H1 (cell line): Measurements from ENCODE around the gene ZNF524. TPM values are rescaled to one million over a fixed set of nuclear protein-coding genes. Genes with fewer than 3 reads are reported as not detected.

Experiments
- JUN ChIP-seq: IDR thresholded peaks from 2 replicates; pipeline ENCODE4 v1.6.1; 2011; ENCODE audit warnings: low read depth, mild to moderate bottlenecking, improper control_type of control experiment, low read length
- YY1 ChIP-seq: IDR thresholded peaks from 2 replicates; pipeline ENCODE4 v1.6.1; 2011; ENCODE audit warnings: low read depth, mild to moderate bottlenecking, low read length
- polyA plus RNA-seq, 7 experiments: library from polyadenylated mRNA; depleted of rRNA in 3 of 7; stranded (reverse) in 5 of 7; unstranded in 2 of 7; fragments of >200 nt in 5 of 7; fragments of 200-250 nt in 2 of 7; gene quantifications; 1 replicate in 5 of 7; 2 replicates in 1 of 7; 4 replicates in 1 of 7; pipeline versions ENCODE4 v1.2.1 to v1.2.3, GENCODE V29; 2011 to 2013; ENCODE audit warnings: missing spikeins in 2 of 7, mixed read lengths in 2 of 7
- total RNA-seq: library from RNA; stranded (reverse); fragmentation: NEBNext Ultra II Directional; extraction: Animal tissue kit (Norgen Biotek cat#: 25700); gene quantifications from 2 replicates; pipeline ENCODE4 v1.2.1, GENCODE V29; 2021
- TF ChIP-seq, protein P1 (sequence below): IDR thresholded peaks from 2 replicates; pipeline ENCODE4 v1.6.1; 2011; ENCODE audit warnings: low read length, improper control_type of control experiment

The ZNF524 gene
- total and polyA plus RNA-seq, 2 of the 8 experiments (the other 6 are each of a cell fraction or from before 2014, with no cell fraction given), result 4.4 to 4.7 TPM

DNA sequence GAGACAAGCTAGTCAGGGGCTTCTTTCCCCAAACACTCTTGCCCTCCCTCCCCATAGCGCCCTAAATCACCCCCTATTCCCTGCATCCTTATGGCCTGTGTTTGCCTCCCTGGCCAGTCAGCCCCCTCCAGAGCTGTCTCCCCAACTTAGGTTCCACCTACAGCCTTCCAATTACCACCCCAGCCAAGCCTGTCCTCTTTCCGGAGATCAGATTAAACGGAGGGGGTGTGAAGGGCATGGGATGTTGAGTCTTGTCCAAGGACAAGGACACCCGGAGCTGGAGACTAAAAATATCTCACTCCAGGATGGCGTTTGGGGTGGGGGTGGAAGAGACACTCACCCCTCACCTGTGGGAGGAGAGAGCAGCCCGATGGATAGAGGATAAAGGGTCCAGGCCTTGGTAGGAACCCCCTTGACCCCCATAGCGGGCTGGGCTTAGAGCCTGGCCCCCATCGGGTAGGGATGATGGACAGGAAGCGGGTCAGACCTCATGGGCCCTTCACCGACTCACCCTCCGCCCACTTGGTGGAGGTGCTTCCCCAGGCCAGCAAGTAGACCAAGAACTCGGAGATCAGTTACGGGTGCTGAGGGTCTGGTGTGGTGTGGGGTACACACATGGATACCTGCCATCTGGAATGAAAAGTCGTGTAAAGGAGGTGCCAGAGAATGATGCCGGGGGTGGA lies 11.4 kb downstream of the ZNF524 start (continued):
- TF ChIP-seq, protein P1, sequence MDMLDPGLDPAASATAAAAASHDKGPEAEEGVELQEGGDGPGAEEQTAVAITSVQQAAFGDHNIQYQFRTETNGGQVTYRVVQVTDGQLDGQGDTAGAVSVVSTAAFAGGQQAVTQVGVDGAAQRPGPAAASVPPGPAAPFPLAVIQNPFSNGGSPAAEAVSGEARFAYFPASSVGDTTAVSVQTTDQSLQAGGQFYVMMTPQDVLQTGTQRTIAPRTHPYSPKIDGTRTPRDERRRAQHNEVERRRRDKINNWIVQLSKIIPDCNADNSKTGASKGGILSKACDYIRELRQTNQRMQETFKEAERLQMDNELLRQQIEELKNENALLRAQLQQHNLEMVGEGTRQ, result no peak
- TF ChIP-seq JUN, result no peak
- no peak for TF ChIP-seq YY1
